ENCODE data around the gene KCNJ11.

The KCNJ11 gene

DNA sequence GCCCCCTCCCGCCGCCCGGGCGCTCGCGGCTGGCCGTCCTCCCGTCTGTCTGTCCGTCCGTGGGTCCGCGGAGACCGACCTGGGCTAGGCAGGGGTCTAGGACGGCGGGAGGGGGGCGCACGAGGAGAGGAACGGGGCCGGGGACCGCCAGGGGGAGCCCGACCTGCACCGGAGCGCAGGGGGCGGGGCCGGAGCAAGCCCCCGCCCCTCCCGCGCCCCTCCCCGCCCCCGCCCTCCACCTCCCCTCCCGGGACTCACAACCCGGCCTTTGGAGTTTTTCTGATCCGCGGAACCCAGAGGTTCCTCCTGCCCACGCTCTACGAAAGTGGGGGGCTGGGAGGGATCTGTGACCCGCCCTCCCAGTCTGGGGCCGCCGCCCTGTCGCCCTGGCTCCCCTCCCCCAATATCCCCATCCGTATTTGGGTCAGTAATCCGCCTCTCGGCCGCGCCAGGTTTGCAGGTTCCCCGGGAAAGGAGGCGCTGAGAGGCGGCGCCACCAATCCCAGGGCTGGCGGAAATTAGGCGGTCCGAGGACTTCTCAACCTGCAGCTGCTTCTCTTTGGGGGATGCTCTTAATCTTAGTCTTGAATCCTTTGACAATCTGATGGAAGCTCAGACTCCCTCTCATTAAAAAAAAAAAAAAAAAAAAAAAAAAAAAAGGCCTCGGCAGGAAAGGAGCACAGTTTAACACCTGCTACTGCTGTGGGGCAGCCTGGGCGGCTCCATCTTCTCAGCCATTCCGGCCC is 925 bp upstream of the KCNJ11 start:
- Histone ChIP-seq H3K9ac (ENCODE audit: low read depth, low read length) (0 out of 2 replicates have a peak overlapping the region, but pooled peaks have one; percentile 45), H3K4me1 (ENCODE audit: control insufficient read depth, insufficient read depth, low read length) (peaks cover 5% of the 10 kb centered on the region; the same call in 1 of the 2 replicates), H3K27ac (ENCODE audit: low read depth, low read length) (peak overlapping the region; percentile 40)

GRCh38 chr11:17387811-17388210 is 648 bp downstream of the KCNJ11 start:
- Histone ChIP-seq H3K9ac (ENCODE audit: low read depth, low read length) (no peak overlapping the region), H3K4me1 (ENCODE audit: control insufficient read depth, insufficient read depth, low read length) (peaks cover 5% of the 10 kb centered on the region; the same call in 1 of the 2 replicates), H3K27me3 (ENCODE audit: control insufficient read depth, insufficient read depth, low read length) (peaks cover 5% of the 10 kb centered on the region), H3K36me3 (ENCODE audit: control insufficient read depth, insufficient read depth, low read length) (no peaks in the 10 kb centered on the region), H3K4me3 (ENCODE audit: low read depth, low read length) (no peak overlapping the region), H3K27ac (ENCODE audit: low read depth, low read length) (no peak overlapping the region), H3K9me3 (ENCODE audit: control insufficient read depth, insufficient read depth, low read length) (no peaks in the 10 kb centered on the region)

More for the DNA sequence above, 925 bp upstream of the KCNJ11 start:
- H3K4me3 ChIP-seq (ENCODE audit: low read depth, low read length): peak overlapping the region; percentile 73
- no peaks in the 10 kb centered on the region for H3K9me3 ChIP-seq (ENCODE audit: control insufficient read depth, insufficient read depth, low read length)
- no peaks in the 10 kb centered on the region for H3K36me3 ChIP-seq (ENCODE audit: control insufficient read depth, insufficient read depth, low read length)
- H3K27me3 ChIP-seq (ENCODE audit: control insufficient read depth, insufficient read depth, low read length): peaks cover 5% of the 10 kb centered on the region

- Histone ChIP-seq H3K4me1 (ENCODE audit: control insufficient read depth, insufficient read depth, low read length) (peaks cover 5% of the 10 kb centered on the region; the same call in 1 of the 2 replicates), H3K36me3 (ENCODE audit: control insufficient read depth, insufficient read depth, low read length) (no peaks in the 10 kb centered on the region), H3K27me3 (ENCODE audit: control insufficient read depth, insufficient read depth, low read length) (peaks cover 5% of the 10 kb centered on the region), H3K27ac (ENCODE audit: low read depth, low read length) (no peak overlapping the region), H3K9ac (ENCODE audit: low read depth, low read length) (no peak overlapping the region), H3K4me3 (ENCODE audit: low read depth, low read length) (no peak overlapping the region), H3K9me3 (ENCODE audit: control insufficient read depth, insufficient read depth, low read length) (no peaks in the 10 kb centered on the region)
Observed at GRCh38 chr11:17387254-17387653, 1.2 kb downstream of the KCNJ11 start.

DNA sequence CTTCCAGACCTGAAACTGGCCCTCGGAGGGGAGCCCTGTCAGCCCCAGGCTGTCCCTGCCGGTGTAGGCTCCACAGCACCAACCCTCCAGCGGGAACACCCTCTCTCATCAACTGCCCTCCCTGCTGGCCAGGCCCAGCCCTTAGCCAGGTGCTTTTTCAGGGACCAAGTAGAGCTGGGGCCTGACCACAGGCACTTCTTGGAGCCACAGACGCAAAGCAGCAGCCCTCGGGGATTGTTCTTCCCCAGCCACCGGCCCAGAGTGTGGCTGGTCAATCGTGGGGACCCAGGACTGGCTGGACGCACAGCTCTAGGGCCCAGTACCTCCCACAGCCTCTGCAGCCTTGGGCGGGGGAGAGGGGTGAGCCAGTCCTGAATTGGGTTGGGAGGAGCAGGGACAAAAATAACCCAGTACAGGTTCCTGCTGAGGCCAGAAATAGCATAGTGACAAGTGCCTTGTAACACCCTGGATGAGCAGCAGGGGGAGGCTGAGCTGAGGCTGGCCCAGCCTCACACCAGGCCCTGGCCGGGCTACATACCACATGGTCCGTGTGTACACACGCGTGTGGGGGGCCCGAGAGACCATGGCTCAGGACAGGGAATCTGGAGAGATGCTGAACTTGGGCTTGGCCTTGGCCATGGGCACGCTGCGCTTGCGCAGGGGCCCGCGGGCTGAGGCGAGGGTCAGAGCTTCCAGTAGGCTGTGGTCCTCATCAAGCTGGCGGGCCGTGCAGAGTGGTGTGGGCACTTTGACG is 2.0 kb downstream of the KCNJ11 start:
- Histone ChIP-seq H3K27me3 (ENCODE audit: control insufficient read depth, insufficient read depth, low read length) (peaks cover 5% of the 10 kb centered on the region), H3K9ac (ENCODE audit: low read depth, low read length) (no peak overlapping the region), H3K4me3 (ENCODE audit: low read depth, low read length) (no peak overlapping the region)

DNA sequence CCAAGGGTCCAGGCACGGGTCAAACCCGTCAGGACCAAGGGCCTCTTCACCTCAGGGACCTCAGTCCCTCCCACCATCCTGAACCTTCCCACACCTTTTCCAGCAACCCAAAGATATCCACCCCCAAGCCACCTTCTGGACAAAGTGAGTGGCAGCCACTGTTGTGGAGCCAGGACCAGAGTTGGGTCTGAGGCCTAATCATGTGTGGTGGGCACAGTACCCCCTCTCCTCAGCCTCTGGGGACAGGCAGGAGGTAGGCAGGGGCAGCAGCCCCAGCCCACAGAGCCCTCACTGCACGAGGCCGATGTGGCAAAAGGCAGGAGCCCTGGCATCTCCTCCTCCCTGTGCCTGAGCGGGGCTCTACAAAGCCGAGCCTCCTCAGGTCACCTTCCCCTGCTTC is 2.5 kb downstream of the KCNJ11 start:
- Histone ChIP-seq H3K4me1 (ENCODE audit: control insufficient read depth, insufficient read depth, low read length) (peaks cover 5% of the 10 kb centered on the region; the same call in 1 of the 2 replicates), H3K4me3 (ENCODE audit: low read depth, low read length) (no peak overlapping the region), H3K27ac (ENCODE audit: low read depth, low read length) (no peak overlapping the region), H3K27me3 (ENCODE audit: control insufficient read depth, insufficient read depth, low read length) (peaks cover 5% of the 10 kb centered on the region), H3K36me3 (ENCODE audit: control insufficient read depth, insufficient read depth, low read length) (no peaks in the 10 kb centered on the region), H3K9me3 (ENCODE audit: control insufficient read depth, insufficient read depth, low read length) (no peaks in the 10 kb centered on the region), H3K9ac (ENCODE audit: low read depth, low read length) (no peak overlapping the region)

More for the DNA sequence above, 2.0 kb downstream of the KCNJ11 start:
- H3K9me3 ChIP-seq (ENCODE audit: control insufficient read depth, insufficient read depth, low read length): no peaks in the 10 kb centered on the region
- no peaks in the 10 kb centered on the region for H3K36me3 ChIP-seq (ENCODE audit: control insufficient read depth, insufficient read depth, low read length)
- H3K4me1 ChIP-seq (ENCODE audit: control insufficient read depth, insufficient read depth, low read length): peaks cover 5% of the 10 kb centered on the region; the same call in 1 of the 2 replicates
- H3K27ac ChIP-seq (ENCODE audit: low read depth, low read length): no peak overlapping the region

DNA sequence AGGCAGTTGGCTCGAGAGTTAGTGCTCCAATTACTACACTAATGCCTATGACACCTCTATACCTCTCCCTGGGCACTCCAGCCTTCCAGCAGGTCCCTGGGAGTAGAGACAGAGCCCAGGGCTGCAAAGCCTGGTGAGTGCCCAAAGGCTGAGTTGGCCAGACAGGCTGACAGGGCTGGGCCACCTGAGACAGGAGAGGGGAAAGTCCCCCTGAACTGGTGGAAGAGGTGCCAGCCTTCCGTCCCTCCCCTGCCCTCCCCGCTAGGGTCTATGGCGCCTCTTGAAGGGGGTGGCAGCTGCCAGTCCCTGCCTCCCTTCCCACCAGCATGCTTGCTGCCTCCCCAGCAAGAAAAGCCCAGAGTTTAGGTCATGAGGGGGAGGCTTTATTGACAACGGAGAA is 3.0 kb downstream of the KCNJ11 start:
- Histone ChIP-seq H3K27me3 (ENCODE audit: control insufficient read depth, insufficient read depth, low read length) (peaks cover 5% of the 10 kb centered on the region), H3K27ac (ENCODE audit: low read depth, low read length) (no peak overlapping the region), H3K9ac (ENCODE audit: low read depth, low read length) (no peak overlapping the region), H3K36me3 (ENCODE audit: control insufficient read depth, insufficient read depth, low read length) (no peaks in the 10 kb centered on the region), H3K4me3 (ENCODE audit: low read depth, low read length) (no peak overlapping the region), H3K9me3 (ENCODE audit: control insufficient read depth, insufficient read depth, low read length) (no peaks in the 10 kb centered on the region), H3K4me1 (ENCODE audit: control insufficient read depth, insufficient read depth, low read length) (peaks cover 5% of the 10 kb centered on the region; the same call in 1 of the 2 replicates)

DNA sequence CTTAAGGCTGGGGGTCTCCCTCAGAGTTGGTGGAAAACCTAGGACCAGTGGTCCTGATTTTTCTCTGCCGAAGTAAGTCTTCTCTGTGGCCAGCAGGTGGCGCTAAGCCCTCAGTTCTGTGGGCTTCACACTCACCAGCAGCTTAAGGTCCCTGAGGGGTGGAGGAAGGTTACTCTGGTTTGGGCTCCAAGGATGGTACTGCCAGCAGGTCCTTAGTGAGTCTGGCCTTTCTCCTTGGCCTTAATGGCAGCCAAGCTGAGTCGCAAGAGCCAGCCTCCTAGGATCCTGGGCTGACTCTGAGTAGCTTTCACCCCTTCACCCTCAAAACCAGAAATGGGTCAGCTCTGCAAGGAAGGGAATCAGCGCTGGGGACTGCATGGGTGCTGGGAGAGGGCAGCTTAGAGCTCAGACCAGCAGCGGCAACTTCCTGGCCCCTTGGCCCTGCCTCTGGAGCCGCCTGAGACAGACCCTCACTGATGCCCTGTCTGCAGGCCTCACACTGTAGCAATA is 4.4 kb downstream of the KCNJ11 start:
- H3K36me3 ChIP-seq (ENCODE audit: control insufficient read depth, insufficient read depth, low read length): no peaks in the 10 kb centered on the region
- H3K4me1 ChIP-seq (ENCODE audit: control insufficient read depth, insufficient read depth, low read length): no peaks in the 10 kb centered on the region
- H3K27ac ChIP-seq (ENCODE audit: low read depth, low read length): no peak overlapping the region
- peaks cover 4% of the 10 kb centered on the region; the same call in 1 of the 2 replicates for H3K9me3 ChIP-seq (ENCODE audit: control insufficient read depth, insufficient read depth, low read length)
- H3K27me3 ChIP-seq (ENCODE audit: control insufficient read depth, insufficient read depth, low read length): peaks cover 5% of the 10 kb centered on the region
- H3K9ac ChIP-seq (ENCODE audit: low read depth, low read length): no peak overlapping the region
- no peak overlapping the region for H3K4me3 ChIP-seq (ENCODE audit: low read depth, low read length)

- Histone ChIP-seq H3K9me3 (ENCODE audit: control insufficient read depth, insufficient read depth, low read length) (peaks cover 10% of the 10 kb centered on the region; the same call in 1 of the 2 replicates), H3K4me1 (ENCODE audit: control insufficient read depth, insufficient read depth, low read length) (no peaks in the 10 kb centered on the region), H3K4me3 (ENCODE audit: low read depth, low read length) (no peak overlapping the region), H3K9ac (ENCODE audit: low read depth, low read length) (no peak overlapping the region), H3K27ac (ENCODE audit: low read depth, low read length) (no peak overlapping the region), H3K36me3 (ENCODE audit: control insufficient read depth, insufficient read depth, low read length) (no peaks in the 10 kb centered on the region), H3K27me3 (ENCODE audit: control insufficient read depth, insufficient read depth, low read length) (peaks cover 5% of the 10 kb centered on the region)
Observed at GRCh38 chr11:17383461-17383860, 5.0 kb downstream of the KCNJ11 start.

- no peak overlapping the region for H3K9ac ChIP-seq (ENCODE audit: low read depth, low read length)
Observed at GRCh38 chr11:17382046-17382728, 6.3 kb downstream of the KCNJ11 start.

DNA sequence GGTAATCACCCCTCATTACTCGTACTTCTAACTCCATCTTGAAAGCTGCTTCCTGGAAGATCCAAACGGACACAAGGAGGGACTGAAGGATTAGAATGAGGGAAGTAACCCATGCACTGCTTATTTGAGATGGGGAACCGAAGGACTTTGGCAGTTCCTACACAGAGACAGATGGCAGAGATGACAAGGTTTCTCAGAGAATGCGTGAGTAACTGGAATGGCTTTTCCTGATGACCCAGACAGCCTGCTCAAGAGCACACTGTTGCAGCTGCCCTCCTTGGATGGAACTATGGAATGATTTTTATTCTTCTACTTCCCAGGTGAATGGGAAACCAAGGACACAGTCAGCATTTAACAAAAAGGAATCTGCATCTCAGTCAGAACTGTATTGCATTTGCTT is 7.3 kb downstream of the KCNJ11 start:
- peaks cover 15% of the 10 kb centered on the region; the same call in 1 of the 2 replicates for H3K9me3 ChIP-seq (ENCODE audit: control insufficient read depth, insufficient read depth, low read length)
- no peaks in the 10 kb centered on the region for H3K4me1 ChIP-seq (ENCODE audit: control insufficient read depth, insufficient read depth, low read length)
- no peak overlapping the region for H3K4me3 ChIP-seq (ENCODE audit: low read depth, low read length)
- H3K9ac ChIP-seq (ENCODE audit: low read depth, low read length): no peak overlapping the region
- H3K27me3 ChIP-seq (ENCODE audit: control insufficient read depth, insufficient read depth, low read length): no peaks in the 10 kb centered on the region
- H3K36me3 ChIP-seq (ENCODE audit: control insufficient read depth, insufficient read depth, low read length): no peaks in the 10 kb centered on the region
- H3K27ac ChIP-seq (ENCODE audit: low read depth, low read length): no peak overlapping the region

More at GRCh38 chr11:17382046-17382728, 6.3 kb downstream of the KCNJ11 start:
- Histone ChIP-seq H3K9me3 (ENCODE audit: control insufficient read depth, insufficient read depth, low read length) (peaks cover 15% of the 10 kb centered on the region; the same call in 1 of the 2 replicates), H3K27me3 (ENCODE audit: control insufficient read depth, insufficient read depth, low read length) (no peaks in the 10 kb centered on the region), H3K4me1 (ENCODE audit: control insufficient read depth, insufficient read depth, low read length) (no peaks in the 10 kb centered on the region), H3K27ac (ENCODE audit: low read depth, low read length) (no peak overlapping the region), H3K4me3 (ENCODE audit: low read depth, low read length) (no peak overlapping the region), H3K36me3 (ENCODE audit: control insufficient read depth, insufficient read depth, low read length) (no peaks in the 10 kb centered on the region)
